Measurements from ENCODE around the gene PDHA2.

DNA sequence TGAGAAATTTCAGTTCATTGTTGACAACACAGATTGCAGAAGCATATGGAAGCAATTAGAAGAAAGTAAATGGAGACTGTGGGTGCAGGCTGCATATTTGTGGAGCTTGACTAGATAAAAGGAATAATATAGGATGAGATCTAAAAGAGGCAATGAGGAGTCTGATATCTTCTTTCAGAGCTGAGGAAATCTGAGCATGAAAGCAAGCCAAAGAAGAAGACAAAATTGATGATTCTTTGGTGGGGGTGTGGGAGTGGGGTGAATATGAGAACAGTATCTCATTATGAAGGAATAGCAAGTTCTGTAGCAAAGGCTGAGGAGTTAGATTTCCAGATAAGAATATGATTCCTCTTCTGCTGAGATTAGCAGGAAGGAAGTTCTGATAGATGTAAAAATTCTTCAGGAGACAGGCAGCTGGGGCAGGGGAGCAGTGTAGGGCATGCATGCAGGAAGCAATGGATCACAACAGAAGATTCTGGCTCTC lies 6.1 kb upstream of the PDHA2 start:
- TF ChIP-seq CTCF (optimal IDR thresholded peaks at IDR 0.05 in 1 of 3, IDR thresholded peaks at IDR 0.05 in 1 of 3, conservative IDR thresholded peaks at IDR 0.05 in 1 of 3; ENCODE audit: extremely low read depth in 1 of 3, insufficient read depth in 2 of 3, low read length in 3 of 3) (no peak), EZH2 (IDR thresholded peaks at IDR 0.05; ENCODE audit: low read length) (no peak)
